Fibroblast of villous mesenchyme (primary cell): ENCODE data around the gene LAMA4. TPM values are rescaled to one million over a fixed set of nuclear protein-coding genes. Genes with fewer than 3 reads are reported as not detected.

Source experiments
- DNase-seq: peaks from one replicate; pipeline ENCODE4 v3.0.0-alpha.2; 2010; ENCODE audit warnings: low read depth
- H3K4me3 ChIP-seq: 2 replicates; pipeline ENCODE4 v1.5.1; 2011; ENCODE audit warnings: low read depth, mild to moderate bottlenecking, low read length
- total RNA-seq: library from RNA; depleted of rRNA; stranded (reverse); fragments of >200 nt; gene quantifications from 2 replicates; pipeline ENCODE4 v1.2.3, GENCODE V29; 2012
- TF ChIP-seq, protein P1 (sequence below): IDR thresholded peaks from 2 replicates; pipeline ENCODE4 v1.5.1; 2012; ENCODE audit warnings: low read depth, mild to moderate bottlenecking, low read length; ENCODE audit not compliant: insufficient read depth

Gene LAMA4
- total RNA-seq, 1 donor: 481 TPM

DNA sequence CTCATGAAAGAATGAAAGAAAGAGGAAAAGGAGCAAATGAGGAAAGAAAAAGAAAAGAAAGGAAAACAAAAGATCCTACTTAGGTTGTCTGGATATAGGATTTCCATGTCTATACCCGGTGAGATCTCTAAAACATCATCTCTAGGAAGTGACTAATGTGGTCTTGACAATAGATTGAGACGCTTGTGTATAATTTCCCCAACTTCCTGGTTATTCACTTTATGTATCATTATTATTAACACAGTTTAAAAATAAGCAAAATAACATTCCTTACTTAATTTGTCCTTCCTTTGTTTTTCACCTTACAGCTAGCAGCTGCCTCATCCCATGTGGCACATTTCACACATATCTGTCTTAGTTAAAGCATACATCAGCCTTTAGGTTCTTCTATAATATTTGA is 27.0 kb downstream of the LAMA4 start:
- no peak for DNase-seq
- H3K4me3 ChIP-seq: no peak overlapping the region

DNA sequence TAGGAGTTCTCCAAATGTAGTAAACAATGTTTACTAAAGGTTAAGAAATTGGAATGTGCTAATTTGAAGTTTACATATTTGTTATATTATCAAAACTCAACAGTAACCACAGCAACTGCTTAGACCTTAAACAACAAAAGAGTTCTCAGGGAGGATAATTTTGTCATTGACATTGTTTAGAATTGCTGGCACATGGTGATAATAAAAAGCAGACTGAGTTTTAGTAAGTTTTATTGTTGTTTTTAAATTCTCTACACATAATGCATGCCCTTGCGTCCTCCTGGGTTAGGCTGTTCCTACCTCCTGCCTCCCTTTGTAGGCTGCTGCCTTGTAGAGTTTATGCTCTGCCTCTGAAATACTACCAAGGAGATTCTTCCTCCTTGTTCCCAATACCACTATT is 28.7 kb downstream of the LAMA4 start:
- no peak overlapping the region for H3K4me3 ChIP-seq
- TF ChIP-seq, protein P1, sequence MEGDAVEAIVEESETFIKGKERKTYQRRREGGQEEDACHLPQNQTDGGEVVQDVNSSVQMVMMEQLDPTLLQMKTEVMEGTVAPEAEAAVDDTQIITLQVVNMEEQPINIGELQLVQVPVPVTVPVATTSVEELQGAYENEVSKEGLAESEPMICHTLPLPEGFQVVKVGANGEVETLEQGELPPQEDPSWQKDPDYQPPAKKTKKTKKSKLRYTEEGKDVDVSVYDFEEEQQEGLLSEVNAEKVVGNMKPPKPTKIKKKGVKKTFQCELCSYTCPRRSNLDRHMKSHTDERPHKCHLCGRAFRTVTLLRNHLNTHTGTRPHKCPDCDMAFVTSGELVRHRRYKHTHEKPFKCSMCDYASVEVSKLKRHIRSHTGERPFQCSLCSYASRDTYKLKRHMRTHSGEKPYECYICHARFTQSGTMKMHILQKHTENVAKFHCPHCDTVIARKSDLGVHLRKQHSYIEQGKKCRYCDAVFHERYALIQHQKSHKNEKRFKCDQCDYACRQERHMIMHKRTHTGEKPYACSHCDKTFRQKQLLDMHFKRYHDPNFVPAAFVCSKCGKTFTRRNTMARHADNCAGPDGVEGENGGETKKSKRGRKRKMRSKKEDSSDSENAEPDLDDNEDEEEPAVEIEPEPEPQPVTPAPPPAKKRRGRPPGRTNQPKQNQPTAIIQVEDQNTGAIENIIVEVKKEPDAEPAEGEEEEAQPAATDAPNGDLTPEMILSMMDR: no peak
- peak; percentile 88 for DNase-seq

More for the DNA sequence above, 27.0 kb downstream of the LAMA4 start:
- TF ChIP-seq, protein P1: no peak

DNA sequence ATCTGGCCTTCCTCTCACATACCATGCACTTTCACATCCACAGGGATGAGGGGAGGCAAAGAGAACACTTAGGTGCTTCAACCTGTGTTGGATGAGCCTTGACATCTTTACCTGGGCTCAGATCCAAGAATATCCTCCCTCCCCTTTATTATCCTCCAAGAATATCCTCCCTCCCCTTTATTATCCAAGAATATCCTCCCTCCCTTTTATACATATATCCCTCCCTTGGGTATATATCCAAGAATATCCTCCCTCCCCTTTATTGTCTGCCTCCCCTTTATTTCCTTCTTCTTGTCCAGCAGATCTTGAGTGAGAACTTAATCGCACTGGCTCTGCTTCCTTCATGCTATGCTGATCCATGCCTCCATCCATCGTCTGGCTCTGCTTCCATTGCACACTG is 30.3 kb downstream of the LAMA4 start:
- H3K4me3 ChIP-seq: no peak overlapping the region
- TF ChIP-seq, protein P1: no peak
- no peak for DNase-seq

DNA sequence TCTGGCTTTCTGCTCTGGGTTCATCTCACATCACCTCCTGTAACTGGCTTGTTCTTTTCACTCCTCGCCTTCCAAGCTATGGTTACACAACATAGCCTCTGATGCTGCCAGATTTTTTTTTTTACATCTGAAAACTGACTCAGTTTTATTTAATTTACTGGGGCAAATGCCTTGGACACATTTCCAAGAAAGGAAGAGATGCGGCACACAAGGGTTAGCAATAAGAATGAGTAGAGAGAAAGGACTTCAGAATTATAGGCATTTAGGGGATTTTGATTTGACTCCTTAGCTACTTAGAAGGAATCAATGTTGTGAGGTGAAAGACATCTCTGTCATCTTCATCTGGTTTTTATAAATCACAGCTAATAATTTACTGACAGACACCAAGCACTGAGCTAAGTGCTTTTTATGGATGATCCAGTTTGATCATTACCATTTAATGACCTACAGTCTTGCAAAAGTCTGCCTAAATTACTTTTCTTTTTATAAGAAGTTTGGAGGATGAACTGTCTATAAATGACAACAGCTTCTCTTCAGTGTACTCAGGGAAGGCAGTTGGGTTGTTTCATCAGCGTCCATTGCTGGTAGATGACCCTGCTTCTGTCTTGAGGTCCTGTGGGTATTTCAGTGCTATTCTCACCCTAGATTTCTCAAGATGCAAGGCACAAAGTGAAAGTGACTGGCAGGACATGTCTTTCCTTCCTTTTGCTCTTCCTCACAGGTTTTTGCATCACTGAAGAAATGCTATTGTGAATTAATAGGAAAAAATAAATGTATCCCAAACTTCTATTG is 31.1 kb downstream of the LAMA4 start:
- no peak overlapping the region for H3K4me3 ChIP-seq
- TF ChIP-seq, protein P1: no peak
- peak; percentile 92 for DNase-seq

DNA sequence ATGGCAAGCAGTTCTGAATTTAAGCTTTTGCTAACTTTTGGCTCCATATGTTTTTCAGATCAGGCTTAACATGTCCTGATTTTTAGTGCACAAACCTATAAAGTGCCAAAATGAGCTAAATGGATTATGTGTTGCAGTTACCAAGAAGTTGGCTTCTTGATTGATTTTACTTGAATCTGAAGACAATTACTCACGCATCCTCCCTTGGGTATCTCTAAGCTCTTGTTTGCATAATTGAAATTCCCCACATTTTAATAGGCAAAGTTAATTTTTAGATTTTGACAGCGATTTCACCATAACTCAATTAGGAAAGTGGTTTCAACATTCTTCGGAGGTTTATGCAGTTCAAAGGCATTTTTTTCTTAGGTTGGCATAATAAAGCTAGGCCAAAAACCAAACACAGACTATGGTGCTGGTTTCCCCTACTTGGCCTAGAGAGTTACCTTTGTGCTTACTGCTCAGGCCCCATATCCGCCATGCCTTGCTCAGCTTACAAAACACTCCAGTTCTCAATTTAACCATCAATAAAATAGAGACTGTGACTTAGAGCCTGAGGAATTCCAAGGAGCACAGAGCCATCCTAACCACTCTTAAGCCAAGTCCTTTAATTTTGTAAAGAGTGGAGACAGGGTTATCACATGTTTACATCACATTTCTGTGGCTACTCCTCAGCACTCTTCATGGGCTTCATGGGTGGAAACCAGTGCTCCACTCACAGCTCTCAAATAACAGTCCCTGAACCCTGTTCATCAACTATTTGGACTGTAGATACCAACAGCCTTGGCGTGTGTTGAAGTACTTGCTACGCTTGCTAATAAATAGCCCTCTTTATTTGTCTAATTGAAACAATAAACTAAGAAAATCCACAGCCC is 32.1 kb downstream of the LAMA4 start:
- peak; percentile 90 for DNase-seq
- TF ChIP-seq, protein P1: no peak
- no peak overlapping the region for H3K4me3 ChIP-seq

DNA sequence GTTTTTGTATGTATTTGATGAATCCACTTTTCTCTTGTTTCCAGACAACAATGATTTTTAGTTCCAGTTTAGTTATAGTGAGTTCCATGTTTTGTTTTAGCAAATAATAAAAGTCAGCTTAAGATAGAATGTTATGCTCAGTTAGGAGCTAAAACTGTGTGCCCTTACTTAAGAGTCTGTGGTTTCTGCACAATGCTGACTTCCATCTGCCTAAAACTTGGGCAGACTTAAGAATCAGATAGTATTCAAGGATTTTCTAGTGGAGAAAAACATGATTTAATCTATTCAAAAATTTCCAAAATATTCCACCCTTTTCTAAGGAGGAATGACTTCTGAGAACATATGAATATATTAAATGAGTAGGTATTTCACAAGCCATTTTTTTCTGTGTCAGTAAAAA is 32.8 kb downstream of the LAMA4 start:
- H3K4me3 ChIP-seq: no peak overlapping the region
- TF ChIP-seq, protein P1: no peak
- no peak for DNase-seq
